HS-5 (cell line): ENCODE results near the gene TPP1.

Experiments used
- DNase-seq: peaks from one replicate; pipeline ENCODE4 v3.0.0-alpha.2; 2012; ENCODE audit warnings: low read depth

Gene TPP1

GRCh38 chr11:6646918-6647679 lies 27.9 kb upstream of the TPP1 start:
- DNase-seq: no peak

- DNase-seq: peak; percentile 34
These were observed 27.3 kb upstream of the TPP1 start for GRCh38 chr11:6646576-6646917.

DNA sequence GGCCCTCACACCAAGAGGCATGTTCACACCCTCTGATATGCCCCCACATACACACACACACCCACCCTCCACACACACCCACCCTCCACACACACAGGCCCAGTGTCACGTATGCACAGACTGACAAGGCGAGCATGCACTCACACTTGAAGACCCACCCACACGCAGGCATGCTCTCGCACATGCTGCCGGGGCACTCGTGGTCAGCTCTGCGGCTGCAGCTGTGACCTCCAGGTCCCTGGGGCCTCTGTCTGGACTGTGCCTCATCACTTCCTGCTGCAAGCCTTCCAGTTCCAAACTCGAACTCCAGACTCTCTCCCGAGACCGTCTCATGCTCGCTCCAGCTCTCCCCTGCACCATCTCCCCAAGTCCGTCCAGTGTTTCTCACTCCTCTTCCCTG lies 26.8 kb upstream of the TPP1 start:
- peak; percentile 68 for DNase-seq

GRCh38 chr11:6642957-6643356 lies 23.7 kb upstream of the TPP1 start:
- DNase-seq: no peak

GRCh38 chr11:6640985-6641701 lies 21.9 kb upstream of the TPP1 start:
- DNase-seq: no peak

DNA sequence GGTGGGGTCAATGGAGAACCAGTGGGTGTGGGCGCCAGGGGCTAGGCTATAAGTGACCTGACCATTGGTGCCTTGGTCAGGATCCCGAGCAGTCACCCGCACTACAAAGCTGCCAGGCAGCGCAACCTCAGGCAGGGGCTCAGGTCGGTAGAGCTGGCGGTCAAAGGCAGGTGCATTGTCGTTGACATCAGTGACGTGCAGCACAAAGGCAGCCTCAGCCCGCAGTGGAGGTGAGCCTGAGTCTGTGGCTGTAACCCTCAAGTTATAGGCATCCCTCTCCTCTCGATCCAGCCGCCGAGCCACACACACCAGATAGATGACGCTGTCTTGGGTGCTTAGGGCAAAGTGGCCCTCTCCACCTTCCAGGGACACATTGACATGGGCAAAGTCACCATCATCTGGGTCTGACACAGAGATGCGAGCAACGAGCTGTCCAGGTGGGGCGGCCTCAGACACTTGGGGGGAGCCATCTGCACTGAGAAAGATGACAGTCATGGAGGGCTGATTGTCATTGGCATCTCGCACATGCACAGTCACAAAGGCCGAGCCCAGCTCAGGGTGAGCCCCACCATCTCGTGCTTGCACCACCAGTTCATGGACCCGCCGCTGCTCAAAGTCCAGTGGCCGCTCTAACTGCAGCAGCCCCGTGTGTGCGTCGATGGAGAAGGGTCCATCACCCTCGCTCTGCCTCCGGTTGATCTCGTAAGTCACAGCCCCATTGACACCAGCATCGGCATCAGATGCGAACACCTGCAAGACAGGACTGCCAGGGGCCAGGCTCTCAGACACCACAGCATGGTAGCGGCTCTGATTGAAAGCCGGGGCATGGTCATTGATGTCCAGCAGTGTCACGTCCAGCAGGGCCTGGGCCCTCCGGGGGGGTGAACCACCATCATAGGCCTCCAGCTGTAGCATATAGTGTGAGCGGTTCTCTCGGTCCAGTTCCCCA lies 21.1 kb upstream of the TPP1 start:
- no peak for DNase-seq

GRCh38 chr11:6638429-6638828 lies 19.2 kb upstream of the TPP1 start:
- DNase-seq: no peak

DNA sequence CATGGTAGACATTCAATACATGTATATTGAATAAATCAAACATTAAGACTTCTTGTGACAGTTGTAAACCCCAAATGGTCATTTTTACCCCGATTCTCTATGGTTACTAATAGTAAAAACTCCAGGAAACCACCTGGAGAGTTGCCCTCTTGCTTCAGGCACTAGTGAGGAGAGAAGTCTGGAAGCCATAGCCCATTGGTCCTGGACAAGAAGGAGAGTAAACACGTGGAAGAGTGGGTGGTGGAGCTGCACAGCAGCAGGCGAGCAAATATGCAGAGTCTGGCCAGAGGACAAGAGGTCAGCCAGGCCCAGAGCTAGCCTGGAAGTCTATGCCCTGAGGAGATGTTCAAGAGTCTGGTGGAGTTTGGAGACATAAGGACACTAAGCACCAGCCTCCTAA lies 18.6 kb upstream of the TPP1 start:
- no peak for DNase-seq

DNA sequence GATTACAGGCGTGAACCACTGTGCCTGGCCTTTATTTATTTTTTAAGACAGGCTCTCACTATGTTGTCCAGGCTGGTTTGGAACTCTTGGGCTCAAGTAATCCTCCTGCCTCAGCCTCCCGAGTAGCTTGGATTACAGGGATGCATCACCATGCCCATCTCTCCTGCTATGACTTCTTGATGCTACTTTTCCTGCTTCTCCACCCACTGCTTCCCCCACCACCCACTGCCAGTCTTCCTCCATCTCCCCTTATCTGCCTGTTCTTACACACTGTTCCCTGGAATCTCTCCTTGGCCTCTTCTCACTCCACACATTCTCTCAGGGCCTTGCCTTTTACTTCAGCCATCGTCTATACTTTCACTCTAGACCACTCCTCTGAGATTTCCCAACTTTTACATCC lies 17.3 kb upstream of the TPP1 start:
- DNase-seq: no peak

GRCh38 chr11:6635082-6635932 lies 16.1 kb upstream of the TPP1 start:
- DNase-seq: peak; percentile 57

DNA sequence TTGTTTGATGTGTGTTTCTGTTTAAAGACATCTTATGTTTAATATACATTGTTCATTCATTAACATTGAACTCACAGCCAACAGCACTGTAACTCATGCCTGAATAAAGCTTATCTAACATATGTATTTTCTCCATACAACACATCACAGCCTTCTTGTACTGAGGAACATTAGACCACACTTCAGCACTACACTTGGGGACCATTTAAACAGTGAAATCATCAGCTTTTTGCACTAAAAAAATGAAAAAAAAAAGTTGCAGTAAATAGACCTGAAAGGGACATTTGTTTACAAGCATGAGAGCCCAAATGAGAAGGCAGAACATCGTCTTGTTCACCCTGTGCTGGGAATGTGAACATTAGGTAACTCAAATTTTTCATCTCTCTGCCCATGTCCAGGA lies 15.3 kb upstream of the TPP1 start:
- no peak for DNase-seq

DNA sequence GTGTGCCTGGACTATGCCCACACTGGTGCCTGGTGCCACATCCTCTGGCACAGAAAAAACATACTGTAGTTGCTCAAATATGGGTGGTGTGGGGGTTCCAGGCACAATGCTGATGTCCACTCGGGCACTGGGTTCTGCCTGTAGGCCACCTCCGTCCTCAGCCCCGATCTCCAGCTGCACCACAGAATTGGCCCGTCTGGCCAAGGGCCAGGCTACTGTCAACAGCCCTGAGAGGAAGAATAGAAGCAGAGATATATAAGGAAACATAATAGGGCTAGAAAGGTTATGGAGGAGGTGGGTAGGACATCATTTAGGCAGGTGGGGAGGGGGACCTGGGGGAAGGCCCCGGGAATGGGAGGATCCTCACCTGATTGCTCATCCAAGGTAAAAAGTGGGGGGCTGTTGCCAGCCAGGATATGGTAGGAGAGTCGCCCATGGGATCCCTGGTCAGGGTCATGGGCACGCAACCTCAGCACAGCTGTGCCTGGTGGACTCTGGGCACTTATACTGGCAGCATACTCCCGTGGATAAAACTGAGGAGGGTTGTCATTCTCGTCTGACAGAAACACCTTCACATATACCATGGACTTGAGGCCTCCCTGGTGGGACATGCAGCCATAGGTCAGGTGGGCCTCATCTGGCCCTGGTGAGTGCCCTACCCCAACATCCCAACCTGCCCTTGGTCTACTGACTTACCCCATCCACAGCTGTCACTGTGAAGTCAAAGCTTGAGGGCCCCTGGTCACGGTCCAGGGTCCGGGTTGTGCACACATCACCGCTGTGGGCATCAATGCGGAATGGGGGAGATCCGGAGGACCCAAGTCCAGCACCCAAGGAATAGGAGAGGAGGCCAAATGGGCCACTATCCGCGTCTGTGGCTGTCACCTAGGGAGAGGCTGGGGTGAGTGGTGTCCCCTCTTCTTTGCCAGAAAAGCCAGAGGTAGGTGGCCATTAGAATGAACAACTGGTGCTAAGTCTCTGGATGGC lies 14.5 kb upstream of the TPP1 start:
- DNase-seq: no peak

- DNase-seq: no peak
These were observed 13.2 kb upstream of the TPP1 start for GRCh38 chr11:6632116-6633073.

- no peak for DNase-seq
These were observed 12.2 kb upstream of the TPP1 start for GRCh38 chr11:6631361-6631890.

DNA sequence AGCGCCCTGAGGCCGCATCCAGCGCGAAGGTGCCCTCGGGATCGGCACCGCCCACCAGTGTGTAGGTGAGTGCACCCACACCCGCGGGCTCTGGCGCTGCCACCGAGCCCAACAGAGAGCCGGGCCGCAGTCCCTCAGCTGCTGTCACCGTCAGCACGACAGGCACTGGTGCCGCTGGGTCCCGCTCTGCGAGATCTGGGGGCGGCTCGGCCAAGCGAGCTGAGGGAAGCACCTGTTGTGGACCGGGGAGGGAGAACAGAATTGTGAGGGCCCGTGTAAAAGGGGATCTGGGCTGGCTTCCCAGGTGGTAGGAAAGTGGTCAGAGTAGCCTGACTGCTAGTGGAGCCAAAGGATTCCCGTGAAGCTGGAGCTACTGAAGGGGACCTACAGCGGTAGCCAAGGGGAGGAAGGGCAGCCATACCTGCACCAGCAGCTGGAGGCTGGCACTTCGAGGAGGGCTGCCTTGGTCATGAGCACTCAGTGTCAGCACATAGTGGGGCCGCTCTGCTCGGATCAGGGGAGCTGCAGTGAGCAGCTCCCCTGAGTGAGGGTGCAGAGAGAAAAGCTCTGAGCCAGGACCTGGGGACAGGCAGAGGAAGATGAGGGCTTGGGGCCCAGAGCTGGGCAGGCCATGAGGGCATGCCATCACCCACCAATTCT lies 11.5 kb upstream of the TPP1 start:
- DNase-seq: no peak

DNA sequence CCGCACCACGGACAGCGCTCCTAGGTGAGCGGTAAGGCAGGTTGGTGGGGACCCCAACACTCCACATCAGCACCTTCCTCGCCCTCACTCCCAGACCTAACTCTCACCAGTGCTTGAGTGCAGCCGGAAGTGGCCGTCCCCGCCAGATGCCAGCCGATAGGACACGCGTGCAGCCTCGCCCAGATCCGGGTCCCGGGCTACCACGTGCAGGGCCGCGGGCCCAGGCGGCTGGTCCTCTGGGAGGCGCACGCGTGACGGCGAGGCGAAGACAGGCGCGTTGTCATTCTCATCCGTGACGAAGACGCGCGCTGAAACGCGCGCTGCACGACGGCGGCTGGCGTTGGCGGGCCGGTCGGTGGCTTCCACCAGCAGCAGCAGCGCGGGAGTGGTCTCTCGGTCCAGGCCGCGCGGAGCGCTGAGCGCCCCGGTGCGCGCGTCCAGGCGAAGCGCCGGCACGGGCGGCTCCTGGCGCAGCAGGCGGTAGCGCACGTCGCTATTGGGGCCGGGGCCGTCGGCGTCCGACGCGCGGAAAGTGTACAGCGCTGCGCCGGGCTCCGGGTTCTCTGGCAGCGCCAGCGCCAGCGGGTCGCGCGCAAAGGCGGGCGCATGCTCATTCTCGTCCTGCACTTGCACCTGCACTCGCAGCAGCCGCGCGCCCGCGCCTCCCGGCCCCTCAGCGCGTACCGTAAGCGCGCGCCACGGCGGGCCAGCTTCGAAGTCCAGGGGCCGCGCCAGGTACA lies 10.8 kb upstream of the TPP1 start:
- no peak for DNase-seq

- DNase-seq: no peak
These were observed 10.3 kb upstream of the TPP1 start for GRCh38 chr11:6629573-6629891.

- DNase-seq: no peak
These were observed 9.3 kb upstream of the TPP1 start for GRCh38 chr11:6628526-6628925.
